Measurements from ENCODE around the gene PYROXD2. TPM values are rescaled to one million over a fixed set of nuclear protein-coding genes. Genes with fewer than 3 reads are reported as not detected.

Gene PYROXD2
- total RNA-seq, 1 experiment from 2014 or later, result 7.0 TPM

- BruUV-seq (replicated peaks), result no TSS peak
- intact Hi-C loops (cut with micrococcal nuclease; ENCODE audit: unreplicated experiment), result no loop called here
- CTCF ChIA-PET, result no interaction called here
- no peak for TF ChIP-seq CTCF (IDR thresholded peaks at IDR 0.05; ENCODE audit: unreplicated experiment)
- DNase-seq, result no peak
- no peak overlapping the region for H3K27ac Mint-ChIP-seq (ENCODE audit: unreplicated experiment)
- no peaks in the 10 kb centered on the region for H3K4me1 Mint-ChIP-seq (ENCODE audit: low read depth, unreplicated experiment)
- no peaks in the 10 kb centered on the region for H3K9me3 Mint-ChIP-seq (ENCODE audit: low read depth, unreplicated experiment)
- no peaks in the 10 kb centered on the region for H3K36me3 Mint-ChIP-seq (ENCODE audit: insufficient read depth, unreplicated experiment)
- no peaks in the 10 kb centered on the region for H3K27me3 Mint-ChIP-seq (ENCODE audit: unreplicated experiment)
- H3K4me3 Mint-ChIP-seq (ENCODE audit: low read depth, unreplicated experiment), result no peak overlapping the region
These were observed 11.0 kb downstream of the PYROXD2 start for GRCh38 chr10:98403812-98404504.

- no peak overlapping the region for H3K27ac Mint-ChIP-seq (ENCODE audit: unreplicated experiment)
- intact Hi-C loops (cut with micrococcal nuclease; ENCODE audit: unreplicated experiment), result no loop called here
- H3K4me3 Mint-ChIP-seq (ENCODE audit: low read depth, unreplicated experiment), result no peak overlapping the region
- no peaks in the 10 kb centered on the region for H3K9me3 Mint-ChIP-seq (ENCODE audit: low read depth, unreplicated experiment)
- no peak for TF ChIP-seq CTCF (IDR thresholded peaks at IDR 0.05; ENCODE audit: unreplicated experiment)
- no peaks in the 10 kb centered on the region for H3K4me1 Mint-ChIP-seq (ENCODE audit: low read depth, unreplicated experiment)
- CTCF ChIA-PET, result no interaction called here
- BruUV-seq (replicated peaks), result no TSS peak
- no peaks in the 10 kb centered on the region for H3K36me3 Mint-ChIP-seq (ENCODE audit: insufficient read depth, unreplicated experiment)
- DNase-seq, result no peak
- no peaks in the 10 kb centered on the region for H3K27me3 Mint-ChIP-seq (ENCODE audit: unreplicated experiment)
These were observed 11.9 kb downstream of the PYROXD2 start for GRCh38 chr10:98402931-98403718.

- intact Hi-C loops (cut with micrococcal nuclease; ENCODE audit: unreplicated experiment), result no loop called here
- BruUV-seq (replicated peaks), result no TSS peak
- Mint-ChIP-seq H3K36me3 (ENCODE audit: insufficient read depth, unreplicated experiment) (no peaks in the 10 kb centered on the region), H3K9me3 (ENCODE audit: low read depth, unreplicated experiment) (no peaks in the 10 kb centered on the region), H3K4me3 (ENCODE audit: low read depth, unreplicated experiment) (no peak overlapping the region), H3K27ac (ENCODE audit: unreplicated experiment) (no peak overlapping the region), H3K4me1 (ENCODE audit: low read depth, unreplicated experiment) (no peaks in the 10 kb centered on the region), H3K27me3 (ENCODE audit: unreplicated experiment) (no peaks in the 10 kb centered on the region)
- CTCF ChIA-PET, result no interaction called here
- no peak for TF ChIP-seq CTCF (IDR thresholded peaks at IDR 0.05; ENCODE audit: unreplicated experiment)
- DNase-seq, result no peak
These were observed 12.5 kb downstream of the PYROXD2 start for GRCh38 chr10:98402478-98402877.

- intact Hi-C loops (cut with micrococcal nuclease; ENCODE audit: unreplicated experiment), result no loop called here
- Mint-ChIP-seq H3K4me3 (ENCODE audit: low read depth, unreplicated experiment) (no peak overlapping the region), H3K27me3 (ENCODE audit: unreplicated experiment) (no peaks in the 10 kb centered on the region), H3K4me1 (ENCODE audit: low read depth, unreplicated experiment) (no peaks in the 10 kb centered on the region), H3K9me3 (ENCODE audit: low read depth, unreplicated experiment) (no peaks in the 10 kb centered on the region), H3K36me3 (ENCODE audit: insufficient read depth, unreplicated experiment) (no peaks in the 10 kb centered on the region), H3K27ac (ENCODE audit: unreplicated experiment) (no peak overlapping the region)
- no peak for TF ChIP-seq CTCF (IDR thresholded peaks at IDR 0.05; ENCODE audit: unreplicated experiment)
- DNase-seq, result no peak
- BruUV-seq (replicated peaks), result no TSS peak
- CTCF ChIA-PET, result no interaction called here
These were observed 14.5 kb downstream of the PYROXD2 start for GRCh38 chr10:98400482-98400881.
